Cardiac septum (tissue), 1 donor: ENCODE data around the gene C4BPA. TPM values are rescaled to one million over a fixed set of nuclear protein-coding genes. Genes with fewer than 3 reads are reported as not detected.

ENCODE experiments used
- DNase-seq: peaks from one replicate; pipeline ENCODE4 v3.0.0-alpha.2; 2020; ENCODE audit warnings: low spot score
- intact Hi-C: fragments of 100-400 bp; cut with DNase I; formaldehyde crosslinking; loops from one replicate; pipeline ENCODE4 v1.14.0; 2022
- total RNA-seq: library from RNA; stranded (reverse); fragmentation: NEBNext Ultra II Directional; extraction: Animal tissue kit (Norgen Biotek cat#: 25700); gene quantifications from one replicate; pipeline ENCODE4 v1.2.1, GENCODE V29; 2021
- donor health status: DM: no; HTN: no; CAD: no.

C4BPA gene
- total RNA-seq, 1 donor from 2014 or later = not detected

DNA sequence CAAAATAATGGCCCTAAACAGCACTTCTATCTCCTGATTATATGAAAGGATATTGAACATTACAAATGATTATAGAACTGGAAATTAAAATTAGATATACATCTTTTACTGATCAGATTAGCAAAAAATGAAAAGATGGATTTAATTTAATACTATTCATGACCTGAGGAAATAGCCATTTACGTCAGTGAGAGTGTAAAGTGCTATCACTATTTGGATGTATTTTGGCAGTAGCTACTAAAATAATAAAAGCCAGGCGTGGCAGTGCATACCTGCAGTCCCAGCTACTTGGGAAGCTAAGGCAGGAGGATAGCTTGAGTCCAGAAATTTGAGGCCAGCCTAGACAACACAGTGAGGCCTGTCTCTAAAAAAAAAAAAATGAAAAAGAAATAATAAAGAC, 10.1 kb upstream of the C4BPA start:
- intact Hi-C loops = no loop called here
- DNase-seq = no peak

DNA sequence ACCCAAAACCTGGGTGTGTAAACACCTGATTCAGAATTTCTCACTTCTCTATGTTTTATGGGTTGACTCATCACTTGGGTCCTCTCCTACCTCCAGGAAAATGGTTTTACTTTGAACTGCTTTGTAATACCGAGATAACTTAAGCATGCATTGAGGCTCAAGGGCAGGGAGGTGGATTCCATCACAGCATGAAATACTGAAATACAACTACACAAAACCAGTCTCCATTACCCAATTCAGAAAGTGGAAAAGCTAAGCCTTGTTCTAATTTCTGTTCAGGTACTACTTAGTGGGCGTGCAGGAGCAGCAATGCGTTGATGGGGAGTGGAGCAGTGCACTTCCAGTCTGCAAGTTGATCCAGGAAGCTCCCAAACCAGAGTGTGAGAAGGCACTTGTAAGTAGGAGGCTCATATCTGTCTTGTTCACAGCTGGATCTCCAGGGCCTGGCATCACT, 6.1 kb upstream of the C4BPA start:
- DNase-seq = no peak
- intact Hi-C loops = no loop called here

DNA sequence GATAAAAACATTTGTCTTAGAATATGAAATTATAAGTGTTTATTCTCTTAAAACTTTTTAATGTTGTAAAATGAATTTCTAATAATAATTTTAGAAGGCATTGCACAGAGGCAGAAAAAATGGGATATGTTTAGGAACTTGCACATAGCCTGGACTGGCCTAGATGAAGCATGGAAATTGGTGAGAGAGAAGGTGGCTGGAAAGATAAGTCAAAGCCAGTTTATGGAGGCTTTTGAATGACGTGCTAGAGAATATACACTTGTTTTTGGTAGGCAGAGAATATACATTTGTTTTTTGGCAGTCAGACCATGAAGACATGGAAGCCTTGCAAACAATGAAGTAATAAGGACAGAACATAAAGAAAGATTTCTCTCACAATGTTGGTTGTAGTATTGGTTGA, 2.3 kb upstream of the C4BPA start:
- no peak for DNase-seq
- intact Hi-C loops = no loop called here

DNA sequence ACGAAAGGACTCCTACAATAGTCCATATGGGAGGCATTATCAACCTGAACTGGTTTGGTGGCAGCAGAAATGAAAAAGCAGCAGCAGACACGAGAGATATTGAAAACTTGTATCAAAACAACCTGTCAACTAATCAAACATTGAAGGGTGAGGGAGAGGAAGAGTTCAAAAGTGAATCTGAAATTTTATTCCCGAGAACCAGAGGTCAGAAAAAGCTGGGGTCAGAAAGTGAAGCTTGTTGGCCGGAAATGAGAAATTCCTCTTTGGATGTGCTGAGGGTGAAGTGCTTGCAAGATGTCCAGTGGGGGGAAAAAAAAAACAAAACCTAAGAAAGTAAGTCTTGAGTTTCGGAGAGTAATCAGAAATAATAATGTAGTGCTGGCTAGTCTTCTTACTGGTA, 1.9 kb upstream of the C4BPA start:
- no peak for DNase-seq
- intact Hi-C loops = no loop called here

DNA sequence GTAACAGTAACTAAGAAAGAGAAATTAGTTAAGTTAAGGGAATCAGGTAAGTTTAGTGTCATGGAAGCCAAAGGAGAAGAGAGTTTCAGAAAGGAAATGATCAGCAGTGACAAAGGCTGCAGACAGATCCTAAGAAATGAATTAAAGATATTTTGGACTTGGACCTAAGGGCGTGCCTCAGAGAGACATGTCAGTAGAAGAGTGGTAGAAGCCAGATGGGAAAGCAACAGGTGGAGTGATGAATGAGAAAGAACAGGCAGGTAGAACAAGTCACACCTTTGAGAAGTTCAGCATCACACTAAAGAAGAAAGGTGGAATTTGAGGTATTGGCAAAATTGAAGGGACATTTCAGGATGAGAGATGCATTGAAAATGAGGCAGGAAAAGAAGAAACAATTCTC, 1.4 kb upstream of the C4BPA start:
- intact Hi-C loops = no loop called here
- DNase-seq = no peak

DNA sequence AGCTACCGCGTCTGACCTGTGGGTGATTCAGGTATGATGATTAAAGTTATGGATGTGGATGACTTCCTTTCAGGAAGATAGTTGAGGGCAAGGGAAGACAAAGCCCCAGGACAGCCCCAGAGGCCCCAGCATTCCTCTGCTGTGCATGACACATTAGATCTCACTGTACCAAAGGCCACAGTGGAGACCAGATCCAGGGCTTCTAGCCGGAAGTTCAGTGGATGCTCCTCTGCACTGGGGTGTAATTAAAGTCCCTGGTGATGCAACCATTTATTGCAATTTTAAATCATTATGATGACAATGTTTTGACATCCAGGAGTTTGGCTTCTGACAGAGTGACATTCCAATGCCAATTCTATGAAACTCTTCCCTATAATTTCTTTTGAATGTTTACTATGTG, 5.0 kb downstream of the C4BPA start:
- DNase-seq = no peak
- intact Hi-C loops = no loop called here

DNA sequence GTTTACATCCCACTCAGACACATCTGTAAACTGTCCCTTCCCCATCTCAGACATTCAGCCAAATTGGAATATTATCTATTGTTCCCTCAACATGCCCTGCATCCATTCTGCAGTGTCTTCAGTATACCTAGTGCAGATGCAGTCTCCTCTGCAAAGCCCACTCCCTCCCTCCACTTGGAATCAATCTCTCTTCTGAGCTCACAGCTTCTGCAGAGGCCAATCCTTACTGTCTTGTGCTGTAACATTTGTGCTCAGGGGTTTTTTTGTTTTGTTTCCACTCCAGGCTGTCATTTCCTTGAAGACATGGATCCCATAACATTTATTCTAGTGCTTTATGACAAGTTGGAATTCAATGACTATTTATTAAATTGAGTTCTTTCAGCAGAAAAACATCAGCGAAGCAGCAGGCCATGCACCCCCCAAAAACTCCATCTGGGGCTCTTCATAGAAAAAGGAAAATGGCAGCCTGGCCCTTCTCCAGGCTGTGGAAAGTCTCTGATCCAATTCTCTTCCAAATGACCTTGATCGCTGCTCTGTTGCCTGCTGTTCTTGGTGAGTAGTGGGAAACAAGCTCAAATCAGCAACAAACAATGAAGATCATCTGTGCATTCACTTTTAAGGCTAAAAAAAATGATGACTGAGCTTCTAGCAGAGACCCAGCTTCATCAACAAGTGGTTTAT, 8.7 kb downstream of the C4BPA start:
- intact Hi-C loops = no loop called here
- DNase-seq = no peak

DNA sequence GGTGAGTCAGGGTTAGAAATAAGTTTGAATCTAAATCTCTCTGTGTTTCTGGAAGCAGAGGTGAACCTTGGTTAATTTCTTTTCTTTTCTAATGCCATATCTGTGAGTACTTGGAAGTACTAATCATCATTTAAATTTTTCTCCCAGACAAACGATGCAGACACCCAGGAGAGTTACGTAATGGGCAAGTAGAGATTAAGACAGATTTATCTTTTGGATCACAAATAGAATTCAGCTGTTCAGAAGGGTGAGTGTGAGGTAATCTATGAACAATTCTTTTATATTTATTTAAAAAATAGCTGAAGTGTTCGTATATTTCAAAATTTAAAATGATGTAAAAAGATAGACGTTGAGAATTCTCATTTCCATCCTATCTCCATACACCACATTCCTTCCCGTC, 11.2 kb downstream of the C4BPA start:
- intact Hi-C loops = no loop called here
- no peak for DNase-seq

DNA sequence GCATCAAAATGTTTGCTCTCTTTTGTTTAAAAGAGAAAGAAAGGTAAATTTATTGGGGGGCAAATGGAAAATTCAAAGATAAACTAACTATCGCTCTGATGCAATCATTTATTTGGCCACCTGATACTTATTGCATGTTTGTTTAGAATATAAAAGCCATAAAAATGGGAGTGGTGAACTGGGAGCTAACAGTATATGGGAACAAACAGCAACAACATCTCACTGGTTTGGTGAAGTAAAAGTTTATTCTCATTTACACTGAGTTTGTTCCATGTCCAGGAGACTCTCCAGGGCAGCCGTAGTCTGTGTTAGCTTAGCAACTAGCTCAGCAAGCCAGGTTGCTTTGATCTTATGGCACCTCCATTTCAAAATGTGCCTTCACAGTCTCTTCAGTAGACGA, 20.4 kb downstream of the C4BPA start:
- intact Hi-C loops = no loop called here
- no peak for DNase-seq

DNA sequence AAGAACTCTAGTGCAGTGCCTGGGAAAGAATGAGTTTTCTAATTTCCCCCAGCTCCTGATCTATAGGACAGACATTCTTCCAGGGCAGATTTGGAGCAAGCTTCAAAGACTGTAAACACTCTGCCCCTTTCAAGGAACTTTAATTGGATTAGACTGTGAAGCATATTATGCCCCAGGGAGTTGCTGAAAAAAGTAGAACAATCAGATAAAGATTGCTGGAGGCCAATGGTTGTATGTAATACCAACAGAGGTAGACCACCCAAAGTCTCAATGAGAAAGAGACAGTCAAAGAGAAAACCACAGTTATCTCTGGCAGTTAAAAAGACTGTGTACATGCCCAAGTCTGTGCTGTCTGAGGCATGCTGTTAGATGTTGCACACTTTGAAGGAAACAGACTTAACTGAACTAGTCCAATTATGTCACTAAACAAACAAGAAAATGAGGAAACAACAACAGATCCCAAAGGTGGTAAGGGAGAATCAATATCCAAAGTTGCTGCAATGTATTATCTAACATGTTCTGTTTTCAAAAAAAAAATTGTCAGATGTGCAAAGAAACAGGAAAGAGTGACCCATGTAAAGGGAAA, 24.4 kb downstream of the C4BPA start:
- no peak for DNase-seq
- intact Hi-C loops = no loop called here

DNA sequence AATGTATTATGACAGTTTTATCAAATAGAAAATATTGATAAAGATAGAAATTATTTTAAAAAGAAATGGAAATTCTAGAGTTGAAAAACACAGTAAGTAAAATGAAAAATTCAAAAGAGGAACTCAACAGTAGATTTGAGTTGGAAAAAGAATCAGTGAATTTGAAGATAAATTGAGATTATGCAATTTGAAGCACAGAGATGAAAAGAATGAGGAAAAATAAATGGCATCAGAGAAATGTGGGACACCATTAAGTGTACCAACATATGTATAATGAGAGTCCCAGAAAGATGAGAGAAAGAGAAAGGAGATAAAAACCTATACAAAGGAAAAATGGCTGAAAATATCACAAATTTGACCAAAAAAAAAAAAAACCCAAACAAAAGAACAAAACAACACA, 25.0 kb downstream of the C4BPA start:
- no peak for DNase-seq
- intact Hi-C loops = no loop called here

DNA sequence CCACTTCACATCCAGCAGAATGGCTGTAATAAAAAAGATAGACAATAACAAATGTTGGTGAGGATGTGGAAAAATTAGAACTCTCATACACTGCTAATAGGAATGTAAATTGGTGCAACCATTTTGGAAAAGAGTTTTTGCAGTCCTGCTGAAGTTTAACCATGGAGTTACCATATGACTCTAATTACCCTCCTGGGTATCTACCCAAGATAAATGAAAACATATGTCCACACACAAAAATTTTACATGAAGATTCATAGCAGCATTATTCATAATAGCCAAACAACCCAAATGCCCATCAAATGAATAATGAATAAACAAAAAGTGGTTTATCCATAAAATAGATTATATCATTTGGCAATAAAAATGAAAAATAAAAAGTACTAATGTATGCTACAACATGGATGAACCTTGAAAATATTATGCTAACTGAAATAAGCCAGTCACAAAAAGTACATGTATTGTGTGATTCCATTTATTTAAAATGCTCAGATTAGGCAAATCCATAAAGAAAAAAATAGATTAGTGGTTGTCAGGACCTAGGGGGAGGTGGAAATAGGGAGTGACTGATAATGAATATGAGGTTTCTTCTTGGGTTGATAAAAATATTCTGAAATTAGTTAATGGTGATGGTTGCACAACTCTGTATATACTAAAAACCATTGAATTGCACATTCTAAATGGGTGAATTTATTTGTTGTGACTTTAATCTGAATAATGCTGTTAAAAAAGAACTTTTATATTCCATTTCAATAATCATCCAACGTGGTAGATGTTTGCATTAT, 26.4 kb downstream of the C4BPA start:
- intact Hi-C loops = no loop called here
- no peak for DNase-seq

DNA sequence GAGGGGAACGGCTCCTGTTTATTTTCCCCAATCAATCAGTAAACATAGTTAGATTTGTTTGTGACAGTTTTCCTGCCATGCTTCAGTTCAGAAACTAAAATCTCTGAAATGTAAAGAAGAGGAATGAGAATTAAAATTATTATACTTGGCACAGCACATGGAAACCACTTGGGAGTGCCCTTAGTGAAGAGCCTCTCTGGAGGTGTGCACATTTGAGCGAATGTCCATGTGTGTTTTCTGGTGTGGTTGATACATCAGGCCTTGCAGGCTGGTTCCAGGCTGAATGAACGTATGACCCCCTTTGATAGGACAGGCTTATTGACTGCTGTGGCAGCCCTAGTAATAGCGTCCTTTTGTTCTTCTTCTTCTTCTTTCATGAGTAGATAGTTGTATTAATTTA, 27.1 kb downstream of the C4BPA start:
- intact Hi-C loops = no loop called here
- DNase-seq = no peak

DNA sequence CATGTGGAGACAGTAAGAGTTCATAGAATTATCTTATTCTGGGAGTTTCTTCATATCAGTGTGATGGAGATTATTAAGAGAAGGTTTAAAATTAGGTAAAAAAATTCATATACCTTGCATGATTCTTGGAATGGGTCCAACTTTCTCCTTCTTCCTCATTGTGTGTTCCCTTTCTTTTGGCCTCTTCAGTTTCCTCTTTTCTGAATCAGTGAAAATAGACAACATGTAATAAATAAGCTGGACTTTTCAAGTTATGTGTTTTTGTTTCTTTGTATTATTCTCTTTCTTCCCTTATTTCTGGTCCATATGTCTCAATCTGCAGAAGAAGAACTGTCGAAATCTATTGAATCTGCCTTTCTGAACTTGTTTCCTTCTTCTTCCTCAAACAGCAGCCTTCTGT, 30.5 kb downstream of the C4BPA start:
- intact Hi-C loops = no loop called here
- no peak for DNase-seq

DNA sequence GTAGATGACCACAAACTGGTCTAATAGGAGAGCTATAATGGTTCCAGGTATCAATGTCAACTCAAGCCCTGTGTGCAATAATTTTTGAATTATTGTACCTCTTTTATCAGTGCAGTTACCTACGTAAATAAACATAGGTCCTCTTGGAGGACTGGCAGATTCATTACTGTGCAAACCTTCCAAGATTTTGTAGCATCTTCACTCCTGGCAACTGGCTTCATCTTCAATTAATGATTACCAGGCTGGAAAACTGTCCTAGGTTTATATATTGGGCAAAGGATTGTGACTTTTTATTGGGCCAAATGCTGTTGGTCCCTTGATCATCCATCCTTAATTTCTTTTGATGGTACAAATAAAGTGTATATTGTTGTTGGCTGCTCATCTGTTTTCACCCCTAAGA, 35.6 kb downstream of the C4BPA start:
- intact Hi-C loops = no loop called here

DNA sequence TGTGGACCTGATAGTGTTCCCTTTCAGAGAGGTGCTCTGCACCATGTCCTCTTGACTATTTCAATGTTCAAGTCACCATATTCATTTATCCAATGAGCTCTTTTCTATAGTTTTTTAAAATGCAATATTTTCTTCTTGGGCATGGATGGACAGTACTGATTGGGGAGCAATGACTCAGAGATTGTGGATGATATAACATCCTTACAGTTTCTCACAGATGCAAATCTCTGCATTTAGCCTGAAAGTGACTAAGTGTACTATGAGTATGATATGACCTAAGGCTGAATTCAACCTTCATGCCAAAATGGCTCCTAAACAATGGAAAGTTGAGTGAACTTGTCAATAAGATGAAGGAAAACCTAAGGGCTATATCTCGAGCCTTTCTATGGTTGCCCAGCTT, 36.5 kb downstream of the C4BPA start:
- DNase-seq = no peak
- intact Hi-C loops = no loop called here

More for the DNA sequence above, 35.6 kb downstream of the C4BPA start:
- DNase-seq = no peak

DNA sequence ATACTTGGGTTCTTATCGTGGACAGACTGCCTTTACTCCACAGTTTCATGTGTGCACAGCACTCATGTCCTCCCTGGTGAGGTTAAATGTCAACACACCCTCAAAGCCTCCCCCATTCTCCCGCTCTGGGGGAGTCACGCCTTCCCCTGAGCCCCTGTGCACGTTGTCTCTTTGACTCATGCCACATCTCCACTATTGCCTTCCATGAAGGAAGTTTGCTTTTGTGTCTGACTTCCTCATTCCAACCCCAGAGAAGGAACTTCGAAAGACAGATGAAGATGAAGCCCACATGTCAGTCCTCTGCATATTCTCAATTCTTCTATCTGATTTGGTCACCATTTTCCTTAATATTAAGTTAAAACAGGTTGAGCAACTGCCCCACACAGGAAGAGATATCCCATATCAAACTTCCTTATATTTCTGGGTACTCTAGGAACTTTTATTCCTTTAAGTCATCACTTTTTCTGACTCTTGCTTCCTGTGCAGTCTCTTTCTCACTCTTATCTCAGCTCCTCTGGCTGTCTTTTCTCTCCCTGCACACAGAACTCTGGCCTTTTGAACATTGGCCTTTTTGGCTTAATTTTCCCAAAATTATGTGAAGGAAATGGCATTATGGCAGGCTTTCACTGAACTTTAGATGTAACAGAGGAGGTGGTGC, 41.5 kb downstream of the C4BPA start:
- intact Hi-C loops = no loop called here
- no peak for DNase-seq

DNA sequence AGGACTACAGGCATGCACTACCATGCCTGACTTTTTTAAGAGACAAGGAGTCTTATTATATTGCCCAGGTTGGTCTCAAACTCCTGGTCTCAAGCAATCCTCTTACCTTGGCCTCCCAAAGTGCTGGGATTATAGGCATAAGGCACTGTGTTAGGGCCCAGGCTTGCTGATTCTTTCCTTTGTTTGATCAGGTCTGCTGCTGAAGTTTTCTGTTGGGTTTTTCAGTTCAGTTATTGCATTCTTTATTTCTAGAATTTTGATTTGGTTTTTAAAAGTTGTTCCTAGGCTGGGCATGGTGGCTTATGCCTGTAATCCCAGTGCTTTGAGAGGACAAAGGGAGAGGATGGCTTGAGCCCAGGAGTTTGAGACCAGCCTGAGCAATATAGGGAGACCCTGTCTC, 47.9 kb downstream of the C4BPA start:
- no peak for DNase-seq
- intact Hi-C loops = no loop called here

DNA sequence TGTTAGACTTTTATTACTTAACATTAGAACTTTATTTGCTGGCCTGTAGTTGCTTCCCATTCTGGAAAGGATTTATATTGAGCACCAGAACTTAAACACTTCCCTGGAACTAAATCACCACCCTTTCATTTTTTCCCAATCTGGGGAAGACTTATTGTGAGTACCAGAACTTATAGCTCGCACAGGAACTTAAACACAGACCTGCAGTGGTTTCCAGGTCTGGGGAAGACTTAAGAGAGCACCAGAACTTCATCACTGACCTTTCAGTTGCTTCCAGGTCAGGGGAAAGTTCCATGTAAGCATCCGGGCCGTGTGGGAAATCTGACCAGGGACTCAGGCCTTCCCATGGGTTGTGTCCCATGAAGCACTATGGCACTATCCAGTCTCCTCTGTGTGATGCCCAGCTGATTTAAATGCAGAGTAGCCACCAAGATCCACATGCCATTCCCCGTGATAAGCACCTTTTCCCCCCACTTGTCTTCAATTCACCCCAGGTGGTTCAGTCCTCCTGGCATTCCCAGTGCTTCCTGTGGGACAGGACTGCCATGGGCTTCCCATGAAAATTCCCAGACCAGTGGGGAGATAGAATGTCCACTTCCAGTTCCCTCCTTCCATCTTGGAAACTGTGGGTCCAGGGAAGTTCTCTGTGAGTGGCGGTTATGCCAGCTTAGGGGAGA, 48.9 kb downstream of the C4BPA start:
- DNase-seq = no peak
- intact Hi-C loops = no loop called here

DNA sequence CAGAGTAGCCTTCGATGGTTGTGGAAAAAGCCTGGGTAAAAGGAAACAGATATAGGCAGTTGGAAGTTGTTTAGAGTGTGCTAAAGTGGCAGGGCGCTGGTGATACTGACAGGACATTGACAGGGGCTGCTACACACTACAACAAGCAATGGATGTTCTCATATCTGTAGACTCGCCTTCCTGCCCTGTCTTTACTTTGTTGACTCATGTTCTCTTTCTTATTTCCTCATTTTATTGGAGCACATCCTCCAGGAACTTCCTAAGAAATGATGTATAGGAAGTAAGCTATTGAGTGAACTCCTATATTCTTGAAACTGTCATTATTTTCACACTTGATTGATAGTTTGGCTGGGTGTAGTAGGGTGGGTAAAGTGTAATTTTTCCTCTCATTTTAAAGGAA, 51.0 kb downstream of the C4BPA start:
- DNase-seq = no peak
- intact Hi-C loops = no loop called here
